Measurements from ENCODE around the gene EFNB2. TPM values are rescaled to one million over a fixed set of nuclear protein-coding genes. Genes with fewer than 3 reads are reported as not detected.
A peak's percentile ranks its signal among the peaks of the same experiment; 100 is the strongest.

EFNB2 gene
- total and polyA plus RNA-seq, 4 donors, result 15.7 to 43.8 (median 29.1) TPM

DNA sequence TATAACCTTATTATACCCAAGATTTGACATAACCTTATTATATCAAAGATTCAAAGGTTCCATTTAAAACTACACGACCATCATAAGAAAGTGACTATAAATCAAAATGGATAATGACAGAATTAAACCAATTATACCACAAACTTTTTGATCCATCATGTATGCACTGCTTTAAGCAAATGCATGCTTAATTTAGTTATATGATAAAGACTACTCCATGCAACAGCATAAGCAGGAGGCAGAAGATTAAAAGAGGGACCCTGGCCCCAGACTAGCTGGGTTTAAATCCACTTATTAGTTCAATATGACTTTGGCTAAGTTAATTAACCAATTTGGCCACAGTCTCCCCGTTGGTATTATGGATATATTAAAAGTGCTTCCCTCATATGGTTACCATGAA is 11.4 kb downstream of the EFNB2 start:
- no peaks in the 10 kb centered on the region for H3K9me3 ChIP-seq (ENCODE audit: control insufficient read depth in 4 of 4, insufficient read depth in 3 of 4, low read length in 3 of 4)
- peaks cover 0 to 33% (median 11%) of the 10 kb centered on the region in 5 donors for H3K4me1 ChIP-seq (ENCODE audit: control insufficient read depth in 5 of 5, insufficient read depth in 5 of 5, low read length in 5 of 5)
- no peaks in the 10 kb centered on the region for H3K27me3 ChIP-seq (ENCODE audit: control insufficient read depth in 3 of 3, insufficient read depth in 3 of 3, low read length in 2 of 3)
- no peak for TF ChIP-seq CTCF (IDR thresholded peaks at IDR 0.05; ENCODE audit: control extremely low read depth, extremely low read depth)
- 65 to 73% methylated on average over 2 of the region's 2 CpGs for WGBS, 2 donors
- no peak for DNase-seq
- ATAC-seq (ENCODE audit: insufficient read depth, low FRiP score), result no peak
- H3K27ac ChIP-seq (ENCODE audit: low read depth in 1 of 2, low read length in 1 of 2), result no peak overlapping the region
- H3K4me3 ChIP-seq, result no peak overlapping the region
- H3K9ac ChIP-seq (ENCODE audit: insufficient read depth in 1 of 2, low read length in 2 of 2), result no peak overlapping the region
- H3K36me3 ChIP-seq (ENCODE audit: control insufficient read depth in 4 of 4, insufficient read depth in 4 of 4, low read length in 4 of 4), result no peaks in the 10 kb centered on the region

DNA sequence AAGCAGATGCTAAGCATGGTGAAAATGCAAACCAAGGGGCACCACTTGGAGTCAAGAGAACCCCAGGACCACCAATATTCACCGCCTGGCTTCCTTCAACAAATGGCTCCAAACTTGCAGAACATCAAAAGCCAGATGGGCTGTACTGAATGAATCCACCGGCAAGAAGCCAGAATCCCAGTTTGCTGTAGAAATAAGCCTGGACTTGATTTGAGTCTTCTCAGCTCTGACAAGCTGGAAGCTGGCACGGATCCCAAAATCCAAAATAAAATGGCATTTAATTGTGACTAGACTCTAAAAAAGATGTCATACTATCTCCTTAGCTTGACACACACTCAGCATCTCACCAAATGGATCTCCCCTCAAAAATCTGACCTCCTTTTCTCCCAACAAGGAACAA is 11.9 kb downstream of the EFNB2 start:
- H3K4me1 ChIP-seq (ENCODE audit: control insufficient read depth in 5 of 5, insufficient read depth in 5 of 5, low read length in 5 of 5), result peaks cover 0 to 33% (median 14%) of the 10 kb centered on the region in 5 donors

DNA sequence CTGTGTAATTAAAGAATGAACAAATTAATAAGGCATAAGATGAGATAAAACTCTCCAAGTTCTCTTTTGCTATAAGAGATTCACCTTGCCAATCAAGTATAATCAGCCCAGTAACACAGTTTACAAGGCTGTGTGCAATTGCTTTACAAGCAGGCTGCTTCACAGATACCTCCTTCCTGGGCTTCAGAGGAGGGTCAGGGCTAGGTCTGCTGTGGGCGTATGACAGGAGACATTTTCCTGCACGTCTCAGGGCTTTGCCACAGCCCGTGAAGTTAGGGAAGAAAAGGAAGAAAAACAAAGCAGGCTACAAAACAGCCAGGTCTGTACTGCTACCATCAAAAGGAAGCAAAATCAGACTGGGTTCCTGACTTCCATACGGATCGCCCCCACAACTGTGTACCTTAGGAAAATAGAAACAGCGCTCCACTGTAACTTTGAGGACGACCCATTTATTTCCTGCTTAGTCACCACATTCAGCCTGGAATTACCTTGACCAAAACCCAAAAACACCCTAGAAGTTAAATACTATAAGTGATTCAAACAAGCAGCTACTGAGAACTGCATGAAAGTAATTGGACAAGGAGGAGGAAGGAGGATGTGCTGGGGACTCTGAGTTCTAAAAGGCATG is 12.4 kb downstream of the EFNB2 start:
- TF ChIP-seq CTCF (IDR thresholded peaks at IDR 0.05; ENCODE audit: control extremely low read depth, extremely low read depth), result no peak
- no peaks in the 10 kb centered on the region for H3K36me3 ChIP-seq (ENCODE audit: control insufficient read depth in 4 of 4, insufficient read depth in 4 of 4, low read length in 4 of 4)
- H3K4me3 ChIP-seq, result no peak overlapping the region
- peaks cover 0 to 33% (median 14%) of the 10 kb centered on the region in 5 donors for H3K4me1 ChIP-seq (ENCODE audit: control insufficient read depth in 5 of 5, insufficient read depth in 5 of 5, low read length in 5 of 5)
- DNase-seq (no peak), ATAC-seq (ENCODE audit: insufficient read depth, low FRiP score) (no peak)
- 56 to 68% methylated on average over 7 of the region's 7 CpGs for WGBS, 2 donors
- H3K27ac ChIP-seq (ENCODE audit: low read depth in 1 of 2, low read length in 1 of 2), result peak overlapping the region in 1 of 2 donors; percentile 83
- H3K9ac ChIP-seq (ENCODE audit: insufficient read depth in 1 of 2, low read length in 2 of 2), result no peak overlapping the region
- no peaks in the 10 kb centered on the region for H3K9me3 ChIP-seq (ENCODE audit: control insufficient read depth in 4 of 4, insufficient read depth in 3 of 4, low read length in 3 of 4)
- H3K27me3 ChIP-seq (ENCODE audit: control insufficient read depth in 3 of 3, insufficient read depth in 3 of 3, low read length in 2 of 3), result no peaks in the 10 kb centered on the region

More for the DNA sequence above, 11.9 kb downstream of the EFNB2 start:
- Histone ChIP-seq H3K27ac (ENCODE audit: low read depth in 1 of 2, low read length in 1 of 2) (peak overlapping the region in 1 of 2 donors; percentile 45), H3K9me3 (ENCODE audit: control insufficient read depth in 4 of 4, insufficient read depth in 3 of 4, low read length in 3 of 4) (no peaks in the 10 kb centered on the region), H3K27me3 (ENCODE audit: control insufficient read depth in 3 of 3, insufficient read depth in 3 of 3, low read length in 2 of 3) (no peaks in the 10 kb centered on the region), H3K4me3 (no peak overlapping the region), H3K9ac (ENCODE audit: insufficient read depth in 1 of 2, low read length in 2 of 2) (no peak overlapping the region), H3K36me3 (ENCODE audit: control insufficient read depth in 4 of 4, insufficient read depth in 4 of 4, low read length in 4 of 4) (no peaks in the 10 kb centered on the region)
- ATAC-seq (ENCODE audit: insufficient read depth, low FRiP score) (no peak), DNase-seq (peak; percentile 63 to 84 (median 78))
- 60 to 70% methylated on average over 3 of the region's 3 CpGs for WGBS, 2 donors
- no peak for TF ChIP-seq CTCF (IDR thresholded peaks at IDR 0.05; ENCODE audit: control extremely low read depth, extremely low read depth)

Measured in lung (tissue), 12 donors.